ENCODE measurements around the gene ASAP2.

Gene ASAP2

GRCh38 chr2:9297807-9298206 is 91.2 kb downstream of the ASAP2 start:
- no peak for DNase-seq (ENCODE audit: low spot score)

- DNase-seq (ENCODE audit: low spot score): no peak
Observed at GRCh38 chr2:9298583-9298982, 92.0 kb downstream of the ASAP2 start.

GRCh38 chr2:9299161-9300100 is 92.8 kb downstream of the ASAP2 start:
- no peak for DNase-seq (ENCODE audit: low spot score)

- no peak for DNase-seq (ENCODE audit: low spot score)
Observed at GRCh38 chr2:9300214-9300613, 93.6 kb downstream of the ASAP2 start.

GRCh38 chr2:9300829-9301453 is 94.3 kb downstream of the ASAP2 start:
- DNase-seq (ENCODE audit: low spot score): no peak

GRCh38 chr2:9302755-9303154 is 96.1 kb downstream of the ASAP2 start:
- no peak for DNase-seq (ENCODE audit: low spot score)

- DNase-seq (ENCODE audit: low spot score): no peak
Observed at GRCh38 chr2:9303528-9304225, 97.1 kb downstream of the ASAP2 start.

GRCh38 chr2:9306911-9307310 is 100.3 kb downstream of the ASAP2 start:
- no peak for DNase-seq (ENCODE audit: low spot score)

GRCh38 chr2:9307535-9307934 is 100.9 kb downstream of the ASAP2 start:
- DNase-seq (ENCODE audit: low spot score): no peak

- no peak for DNase-seq (ENCODE audit: low spot score)
Observed at GRCh38 chr2:9308186-9308955, 101.8 kb downstream of the ASAP2 start.

GRCh38 chr2:9309147-9309546 is 102.5 kb downstream of the ASAP2 start:
- no peak for DNase-seq (ENCODE audit: low spot score)

GRCh38 chr2:9310377-9310776 is 103.8 kb downstream of the ASAP2 start:
- no peak for DNase-seq (ENCODE audit: low spot score)

GRCh38 chr2:9310798-9311197 is 104.2 kb downstream of the ASAP2 start:
- no peak for DNase-seq (ENCODE audit: low spot score)

GRCh38 chr2:9311488-9311887 is 104.9 kb downstream of the ASAP2 start:
- DNase-seq (ENCODE audit: low spot score): no peak

- DNase-seq (ENCODE audit: low spot score): no peak
Observed at GRCh38 chr2:9312591-9312990, 106.0 kb downstream of the ASAP2 start.

GRCh38 chr2:9313443-9313842 is 106.8 kb downstream of the ASAP2 start:
- DNase-seq (ENCODE audit: low spot score): no peak

GRCh38 chr2:9315280-9315847 is 108.8 kb downstream of the ASAP2 start:
- no peak for DNase-seq (ENCODE audit: low spot score)

- DNase-seq (ENCODE audit: low spot score): no peak
Observed at GRCh38 chr2:9317559-9317958, 110.9 kb downstream of the ASAP2 start.

GRCh38 chr2:9318461-9319337 is 112.1 kb downstream of the ASAP2 start:
- no peak for DNase-seq (ENCODE audit: low spot score)

- no peak for DNase-seq (ENCODE audit: low spot score)
Observed at GRCh38 chr2:9319338-9319715, 112.7 kb downstream of the ASAP2 start.

- DNase-seq (ENCODE audit: low spot score): no peak
Observed at GRCh38 chr2:9322576-9322975, 116.0 kb downstream of the ASAP2 start.
